Measurements from ENCODE around the gene NREP. TPM values are rescaled to one million over a fixed set of nuclear protein-coding genes. Genes with fewer than 3 reads are reported as not detected.

NREP gene
- total and polyA plus RNA-seq, 3 donors from 2014 or later, result 17.0 to 28.0 (median 25.2) TPM

DNA sequence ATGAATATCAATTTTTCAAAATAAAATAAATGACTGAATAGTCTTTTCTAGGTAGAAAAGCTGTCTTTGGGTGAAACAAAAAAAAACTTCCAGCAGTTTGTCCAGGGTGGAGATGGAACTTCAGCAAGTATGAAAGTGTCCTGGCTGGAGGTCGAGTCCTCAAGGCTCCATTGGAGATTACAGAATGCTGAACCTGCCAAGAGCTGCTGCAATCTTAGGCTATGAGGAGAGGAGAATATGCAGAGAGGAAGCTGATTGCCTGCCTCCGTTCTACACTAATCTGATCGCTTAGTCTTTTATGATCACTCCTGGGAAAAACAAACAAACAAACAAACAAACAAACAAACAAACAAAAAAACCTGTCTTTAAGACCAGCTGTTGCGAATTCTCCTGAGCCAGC is 50.6 kb downstream of the NREP start:
- H3K27ac ChIP-seq, result no peak overlapping the region
- intact Hi-C loops (cut with DNase I; ENCODE audit: low total_unique reads), result no loop called here
- H3K36me3 ChIP-seq (ENCODE audit: low read depth, missing control alignments), result no peaks in the 10 kb centered on the region
- 38 to 50% methylated on average over 4 of the region's 4 CpGs for WGBS, 2 donors
- DNase-seq, result peak; percentile 21
- no peaks in the 10 kb centered on the region for H3K4me1 ChIP-seq
- no peaks in the 10 kb centered on the region for H3K27me3 ChIP-seq
- H3K9me3 ChIP-seq, result no peaks in the 10 kb centered on the region
- H3K4me3 ChIP-seq, result no peak overlapping the region
- TF ChIP-seq, protein P1, sequence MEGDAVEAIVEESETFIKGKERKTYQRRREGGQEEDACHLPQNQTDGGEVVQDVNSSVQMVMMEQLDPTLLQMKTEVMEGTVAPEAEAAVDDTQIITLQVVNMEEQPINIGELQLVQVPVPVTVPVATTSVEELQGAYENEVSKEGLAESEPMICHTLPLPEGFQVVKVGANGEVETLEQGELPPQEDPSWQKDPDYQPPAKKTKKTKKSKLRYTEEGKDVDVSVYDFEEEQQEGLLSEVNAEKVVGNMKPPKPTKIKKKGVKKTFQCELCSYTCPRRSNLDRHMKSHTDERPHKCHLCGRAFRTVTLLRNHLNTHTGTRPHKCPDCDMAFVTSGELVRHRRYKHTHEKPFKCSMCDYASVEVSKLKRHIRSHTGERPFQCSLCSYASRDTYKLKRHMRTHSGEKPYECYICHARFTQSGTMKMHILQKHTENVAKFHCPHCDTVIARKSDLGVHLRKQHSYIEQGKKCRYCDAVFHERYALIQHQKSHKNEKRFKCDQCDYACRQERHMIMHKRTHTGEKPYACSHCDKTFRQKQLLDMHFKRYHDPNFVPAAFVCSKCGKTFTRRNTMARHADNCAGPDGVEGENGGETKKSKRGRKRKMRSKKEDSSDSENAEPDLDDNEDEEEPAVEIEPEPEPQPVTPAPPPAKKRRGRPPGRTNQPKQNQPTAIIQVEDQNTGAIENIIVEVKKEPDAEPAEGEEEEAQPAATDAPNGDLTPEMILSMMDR (IDR thresholded peaks at IDR 0.05), result no peak
- TF ChIP-seq POLR2A (IDR thresholded peaks at IDR 0.05), result no peak

DNA sequence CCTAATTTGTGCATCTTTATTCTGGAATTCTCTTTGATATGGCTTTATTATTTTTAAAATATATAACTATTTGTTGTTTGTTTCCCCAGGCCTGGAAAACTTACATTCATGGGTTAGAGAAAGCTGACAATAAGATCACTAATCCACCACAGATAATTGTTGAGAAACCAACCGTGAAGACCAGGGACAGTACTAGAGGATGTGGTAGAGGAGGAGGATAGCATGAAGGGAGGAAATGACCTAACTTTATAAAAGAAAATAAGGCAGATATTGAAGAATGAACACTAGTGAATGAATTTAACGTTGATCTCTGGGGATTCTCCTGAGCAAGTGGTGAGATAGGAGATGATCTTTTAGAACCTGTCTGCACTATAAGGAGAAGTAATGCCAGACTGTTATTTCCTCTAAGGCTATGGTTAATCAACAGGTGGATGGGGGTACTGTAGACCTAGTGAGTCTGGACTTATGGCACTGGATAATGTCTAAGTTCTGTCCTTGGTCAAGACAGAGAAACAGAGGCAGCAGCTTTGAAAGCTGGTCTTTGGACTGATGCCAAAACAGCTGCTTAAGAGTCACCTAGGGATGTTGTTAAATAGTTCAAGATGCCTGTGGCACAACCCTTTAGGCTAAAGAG is 52.4 kb downstream of the NREP start:
- no peaks in the 10 kb centered on the region for H3K4me1 ChIP-seq
- H3K4me3 ChIP-seq, result no peak overlapping the region
- DNase-seq, result no peak
- H3K9me3 ChIP-seq, result no peaks in the 10 kb centered on the region
- intact Hi-C loops (cut with DNase I; ENCODE audit: low total_unique reads), result no loop called here
- H3K27me3 ChIP-seq, result no peaks in the 10 kb centered on the region
- WGBS, 2 donors, result 44 to 48% methylated on average over 2 of the region's 2 CpGs
- H3K36me3 ChIP-seq (ENCODE audit: low read depth, missing control alignments), result no peaks in the 10 kb centered on the region
- no peak overlapping the region for H3K27ac ChIP-seq
- no peak for TF ChIP-seq POLR2A (IDR thresholded peaks at IDR 0.05)

DNA sequence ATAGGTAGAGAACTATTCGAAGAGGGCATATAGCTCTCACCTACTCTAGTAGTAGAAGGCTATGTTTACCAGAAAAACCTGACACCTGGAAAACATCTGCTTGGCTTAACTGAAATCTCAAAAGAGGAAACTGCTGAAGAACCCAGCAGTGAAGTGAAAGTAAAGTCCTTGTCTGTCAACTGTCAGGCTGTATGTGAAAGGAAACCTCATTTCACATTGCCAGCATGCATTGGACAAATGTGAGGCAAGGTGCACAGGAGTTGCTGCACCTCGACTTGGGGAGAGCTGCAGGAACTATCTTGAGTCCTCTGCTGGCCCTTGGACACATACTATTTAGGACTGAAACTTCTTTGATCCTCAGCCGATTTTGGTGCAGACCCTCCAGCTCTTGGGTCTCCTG is 53.3 kb downstream of the NREP start:
- H3K27me3 ChIP-seq, result no peaks in the 10 kb centered on the region
- intact Hi-C loops (cut with DNase I; ENCODE audit: low total_unique reads), result no loop called here
- TF ChIP-seq, protein P1 (IDR thresholded peaks at IDR 0.05), result no peak
- TF ChIP-seq POLR2A (IDR thresholded peaks at IDR 0.05), result no peak
- H3K36me3 ChIP-seq (ENCODE audit: low read depth, missing control alignments), result no peaks in the 10 kb centered on the region
- no peak for DNase-seq
- no peaks in the 10 kb centered on the region for H3K4me1 ChIP-seq
- 78 to 88% methylated on average over 3 of the region's 3 CpGs for WGBS, 2 donors
- no peak overlapping the region for H3K27ac ChIP-seq
- no peaks in the 10 kb centered on the region for H3K9me3 ChIP-seq
- no peak overlapping the region for H3K4me3 ChIP-seq

DNA sequence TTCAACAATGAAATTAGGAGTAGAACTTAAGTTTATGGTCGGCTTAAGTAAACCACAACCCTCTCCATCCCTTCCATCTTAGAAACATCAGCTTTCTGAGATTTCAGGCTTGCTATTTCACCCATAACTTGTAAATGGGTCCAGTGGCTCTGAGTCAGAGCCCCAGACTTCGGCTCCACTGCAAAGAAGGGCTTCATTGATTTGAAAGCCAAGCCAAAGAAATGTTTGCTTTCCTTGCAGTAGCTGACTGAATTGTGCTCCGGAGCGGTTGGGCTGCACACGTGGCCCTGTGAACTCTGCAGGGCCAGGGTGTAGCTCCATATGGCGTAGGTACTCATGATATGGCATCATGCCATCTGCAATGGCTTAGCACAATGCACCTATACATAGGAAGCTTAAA is 57.0 kb downstream of the NREP start:
- 89 to 90% methylated on average over 6 of the region's 6 CpGs for WGBS, 2 donors
- intact Hi-C loops (cut with DNase I; ENCODE audit: low total_unique reads), result no loop called here

DNA sequence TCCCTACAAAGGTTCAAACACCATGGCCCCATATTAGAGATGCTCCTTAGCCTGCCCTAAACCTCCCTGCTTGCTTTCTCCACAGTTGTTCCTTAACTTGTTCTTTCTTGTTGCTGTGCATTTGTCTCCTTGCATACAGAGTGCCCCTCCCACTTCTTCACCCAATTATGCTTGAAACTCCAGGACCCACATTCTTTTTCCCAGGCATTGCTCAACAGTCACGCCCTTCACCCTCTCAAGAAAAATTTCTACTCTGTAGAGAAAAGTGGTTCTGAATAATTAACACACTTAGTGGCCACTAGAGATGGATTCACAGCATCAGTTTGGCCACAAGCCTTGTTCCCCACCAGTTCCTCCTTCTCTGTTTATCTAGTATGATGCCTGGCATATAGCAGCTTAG is 57.7 kb downstream of the NREP start:
- no peaks in the 10 kb centered on the region for H3K27me3 ChIP-seq
- H3K4me3 ChIP-seq, result no peak overlapping the region
- H3K27ac ChIP-seq, result no peak overlapping the region
- intact Hi-C loops (cut with DNase I; ENCODE audit: low total_unique reads), result no loop called here
- TF ChIP-seq POLR2A (IDR thresholded peaks at IDR 0.05), result no peak
- TF ChIP-seq, protein P1 (IDR thresholded peaks at IDR 0.05), result no peak
- H3K9me3 ChIP-seq, result no peaks in the 10 kb centered on the region
- DNase-seq, result no peak
- H3K36me3 ChIP-seq (ENCODE audit: low read depth, missing control alignments), result no peaks in the 10 kb centered on the region
- WGBS, 2 donors, result 88 to 89% methylated on average over 1 of the region's 1 CpG
- H3K4me1 ChIP-seq, result no peaks in the 10 kb centered on the region

More for the DNA sequence above, 57.0 kb downstream of the NREP start:
- DNase-seq, result no peak
- Histone ChIP-seq H3K36me3 (ENCODE audit: low read depth, missing control alignments) (no peaks in the 10 kb centered on the region), H3K27ac (no peak overlapping the region), H3K4me1 (no peaks in the 10 kb centered on the region), H3K27me3 (no peaks in the 10 kb centered on the region), H3K4me3 (no peak overlapping the region), H3K9me3 (no peaks in the 10 kb centered on the region)
- no peak for TF ChIP-seq POLR2A (IDR thresholded peaks at IDR 0.05)
- TF ChIP-seq, protein P1 (IDR thresholded peaks at IDR 0.05), result no peak

Data from testis (tissue), 3 donors.